Peyer's patch (tissue), 4 donors: Measurements from ENCODE around the gene PRSS56.

ENCODE experiments used
- POLR2A ChIP-seq, 2 donors: fragments of 450-650 bp; IDR thresholded peaks; one replicate each; pipeline ENCODE4 v1.5.1; 2017; ENCODE audit warnings: antibody characterized with exemption in 2 of 2, mild to moderate bottlenecking in 2 of 2, moderate library complexity in 2 of 2
- TF ChIP-seq, protein P1 (sequence below), 6 experiments: fragments of 450-650 bp in 4 of 6; fragments of 200-600 bp in 2 of 6; sonication (generic) in 1 of 6; IDR thresholded peaks; one replicate each; pipeline ENCODE4 v1.5.1; 2017 to 2019; ENCODE audit warnings: antibody characterized with exemption in 6 of 6, mild to moderate bottlenecking in 3 of 6, moderate library complexity in 1 of 6

DNA sequence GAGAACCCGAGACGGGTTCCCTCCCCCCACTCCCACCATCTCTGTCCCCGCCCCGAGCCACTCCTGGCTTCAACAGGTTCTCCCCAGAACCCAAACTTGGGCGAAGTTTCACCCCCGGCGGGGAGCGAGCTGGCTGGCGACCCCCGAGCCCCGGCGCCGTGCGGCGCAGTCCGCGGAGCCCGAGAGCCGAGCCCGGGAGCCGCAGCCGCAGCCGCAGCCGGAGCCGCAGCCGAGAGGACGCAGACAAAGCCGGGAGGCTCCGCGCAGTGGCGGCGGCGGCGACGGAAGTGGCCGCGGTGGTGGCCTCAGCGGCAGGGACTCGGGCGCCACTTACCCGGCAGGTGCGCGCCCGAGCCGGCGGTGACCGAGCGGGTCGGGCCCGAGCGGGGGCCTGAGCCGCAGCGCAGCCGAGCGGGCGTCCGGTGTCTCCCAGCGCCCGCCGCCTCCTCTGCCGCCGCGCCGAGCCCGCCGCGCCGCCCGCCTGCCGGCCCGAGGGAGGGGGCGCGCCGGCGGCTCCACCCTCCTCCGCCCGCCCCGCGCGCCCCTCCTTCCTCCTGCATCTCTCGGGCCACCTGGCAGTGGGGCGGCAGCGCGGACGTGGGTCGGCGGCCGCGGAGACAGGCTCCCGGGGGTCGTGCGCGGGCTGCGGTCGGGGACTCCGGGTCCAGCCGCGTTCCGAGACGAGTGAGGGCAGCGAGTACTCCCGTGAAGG, 32.6 kb upstream of the PRSS56 start, which contains the start of gene ECEL1:
- TF ChIP-seq, protein P1, sequence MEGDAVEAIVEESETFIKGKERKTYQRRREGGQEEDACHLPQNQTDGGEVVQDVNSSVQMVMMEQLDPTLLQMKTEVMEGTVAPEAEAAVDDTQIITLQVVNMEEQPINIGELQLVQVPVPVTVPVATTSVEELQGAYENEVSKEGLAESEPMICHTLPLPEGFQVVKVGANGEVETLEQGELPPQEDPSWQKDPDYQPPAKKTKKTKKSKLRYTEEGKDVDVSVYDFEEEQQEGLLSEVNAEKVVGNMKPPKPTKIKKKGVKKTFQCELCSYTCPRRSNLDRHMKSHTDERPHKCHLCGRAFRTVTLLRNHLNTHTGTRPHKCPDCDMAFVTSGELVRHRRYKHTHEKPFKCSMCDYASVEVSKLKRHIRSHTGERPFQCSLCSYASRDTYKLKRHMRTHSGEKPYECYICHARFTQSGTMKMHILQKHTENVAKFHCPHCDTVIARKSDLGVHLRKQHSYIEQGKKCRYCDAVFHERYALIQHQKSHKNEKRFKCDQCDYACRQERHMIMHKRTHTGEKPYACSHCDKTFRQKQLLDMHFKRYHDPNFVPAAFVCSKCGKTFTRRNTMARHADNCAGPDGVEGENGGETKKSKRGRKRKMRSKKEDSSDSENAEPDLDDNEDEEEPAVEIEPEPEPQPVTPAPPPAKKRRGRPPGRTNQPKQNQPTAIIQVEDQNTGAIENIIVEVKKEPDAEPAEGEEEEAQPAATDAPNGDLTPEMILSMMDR (IDR thresholded peaks at IDR 0.05): no peak
- no peak for TF ChIP-seq POLR2A (IDR thresholded peaks at IDR 0.05)
